ENCODE measurements around the gene KRT3. TPM values are rescaled to one million over a fixed set of nuclear protein-coding genes. Genes with fewer than 3 reads are reported as not detected.

The KRT3 gene
- total RNA-seq, 1 donor from 2014 or later = 0.09 TPM

GRCh38 chr12:52805000-52805399, 9.1 kb upstream of the KRT3 start:
- Histone ChIP-seq H3K36me3 (ENCODE audit: insufficient read depth, low read length) (no peaks in the 10 kb centered on the region), H3K79me2 (ENCODE audit: insufficient read depth, low read length) (no peaks in the 10 kb centered on the region), H4K20me1 (ENCODE audit: insufficient read depth, low read length) (no peaks in the 10 kb centered on the region), H3K9me3 (ENCODE audit: insufficient read depth, low read depth, low read length) (no peaks in the 10 kb centered on the region), H3K27ac (ENCODE audit: low read depth, low read length) (no peak overlapping the region), H2AFZ (ENCODE audit: low read depth, low read length) (no peak overlapping the region), H3K4me3 (ENCODE audit: insufficient read depth, low read depth, low read length) (no peak overlapping the region), H3K4me1 (ENCODE audit: insufficient read depth, low read length) (no peaks in the 10 kb centered on the region), H3K4me2 (ENCODE audit: low read length) (no peak overlapping the region), H3K27me3 (ENCODE audit: insufficient read depth, low read length) (peaks cover 37% of the 10 kb centered on the region), H3K9ac (ENCODE audit: low read length) (no peak overlapping the region)
- Mint-ChIP-seq H3K27ac (ENCODE audit: unreplicated experiment) (no peak overlapping the region), H3K4me3 (ENCODE audit: unreplicated experiment) (no peak overlapping the region), H3K36me3 (ENCODE audit: low read depth, unreplicated experiment) (no peaks in the 10 kb centered on the region), H3K27me3 (ENCODE audit: low read depth, unreplicated experiment) (peaks cover 63% of the 10 kb centered on the region), H3K9me3 (ENCODE audit: unreplicated experiment) (peaks cover 4% of the 10 kb centered on the region), H3K4me1 (ENCODE audit: low read depth, unreplicated experiment) (no peaks in the 10 kb centered on the region)
- DNase-seq (ENCODE audit: low read depth) = no peak
- no peak for FAIRE-seq
- no peak for TF ChIP-seq EZH2 (IDR thresholded peaks at IDR 0.05; ENCODE audit: insufficient read depth, low read length)
- TF ChIP-seq CTCF (IDR thresholded peaks at IDR 0.05; ENCODE audit: insufficient read depth, low read depth, low read length) = no peak

DNA sequence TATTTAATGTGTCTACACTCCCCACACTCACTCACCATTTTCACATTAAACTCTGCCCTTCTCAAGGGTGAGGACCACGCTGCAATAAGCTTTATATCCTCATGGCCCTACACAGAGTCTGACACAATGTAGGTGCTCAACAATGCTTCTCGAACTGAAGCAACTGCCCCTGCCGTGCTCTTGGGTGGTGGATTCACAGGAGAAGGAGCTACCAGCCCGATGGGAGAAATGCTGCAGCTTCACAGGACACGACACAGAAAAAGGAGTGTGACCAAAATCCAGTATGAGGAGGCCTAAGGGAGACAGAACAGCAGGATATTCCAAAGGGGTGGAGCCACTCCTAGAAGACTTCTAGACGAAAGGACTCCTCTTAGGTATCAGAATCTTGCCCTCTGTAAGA, 6.5 kb upstream of the KRT3 start:
- peaks cover 7% of the 10 kb centered on the region for H3K4me1 ChIP-seq (ENCODE audit: insufficient read depth, low read length)
- no peaks in the 10 kb centered on the region for H3K36me3 ChIP-seq (ENCODE audit: insufficient read depth, low read length)
- H3K4me3 ChIP-seq (ENCODE audit: insufficient read depth, low read depth, low read length) = no peak overlapping the region
- H3K27me3 Mint-ChIP-seq (ENCODE audit: low read depth, unreplicated experiment) = peaks cover 40% of the 10 kb centered on the region
- H3K27ac Mint-ChIP-seq (ENCODE audit: unreplicated experiment) = no peak overlapping the region
- no peaks in the 10 kb centered on the region for H3K79me2 ChIP-seq (ENCODE audit: insufficient read depth, low read length)
- H3K27me3 ChIP-seq (ENCODE audit: insufficient read depth, low read length) = peaks cover 18% of the 10 kb centered on the region
- peaks cover 4% of the 10 kb centered on the region for H3K9me3 Mint-ChIP-seq (ENCODE audit: unreplicated experiment)
- no peak overlapping the region for H2AFZ ChIP-seq (ENCODE audit: low read depth, low read length)
- FAIRE-seq (no peak), DNase-seq (ENCODE audit: low read depth) (no peak)
- H3K9me3 ChIP-seq (ENCODE audit: insufficient read depth, low read depth, low read length) = no peaks in the 10 kb centered on the region
- H3K36me3 Mint-ChIP-seq (ENCODE audit: low read depth, unreplicated experiment) = no peaks in the 10 kb centered on the region
- H4K20me1 ChIP-seq (ENCODE audit: insufficient read depth, low read length) = no peaks in the 10 kb centered on the region
- peaks cover 13% of the 10 kb centered on the region for H3K4me1 Mint-ChIP-seq (ENCODE audit: low read depth, unreplicated experiment)
- H3K4me3 Mint-ChIP-seq (ENCODE audit: unreplicated experiment) = no peak overlapping the region
- H3K27ac ChIP-seq (ENCODE audit: low read depth, low read length) = no peak overlapping the region
- no peak overlapping the region for H3K4me2 ChIP-seq (ENCODE audit: low read length)
- H3K9ac ChIP-seq (ENCODE audit: low read length) = no peak overlapping the region
- TF ChIP-seq CTCF (IDR thresholded peaks at IDR 0.05; ENCODE audit: insufficient read depth, low read depth, low read length) (no peak), EZH2 (IDR thresholded peaks at IDR 0.05; ENCODE audit: insufficient read depth, low read length) (no peak)

- Histone ChIP-seq H3K27ac (ENCODE audit: low read depth, low read length) (no peak overlapping the region), H3K79me2 (ENCODE audit: insufficient read depth, low read length) (no peaks in the 10 kb centered on the region), H4K20me1 (ENCODE audit: insufficient read depth, low read length) (no peaks in the 10 kb centered on the region), H3K9ac (ENCODE audit: low read length) (no peak overlapping the region), H3K36me3 (ENCODE audit: insufficient read depth, low read length) (no peaks in the 10 kb centered on the region), H2AFZ (ENCODE audit: low read depth, low read length) (no peak overlapping the region), H3K4me2 (ENCODE audit: low read length) (no peak overlapping the region), H3K4me3 (ENCODE audit: insufficient read depth, low read depth, low read length) (no peak overlapping the region), H3K4me1 (ENCODE audit: insufficient read depth, low read length) (peaks cover 7% of the 10 kb centered on the region), H3K9me3 (ENCODE audit: insufficient read depth, low read depth, low read length) (no peaks in the 10 kb centered on the region), H3K27me3 (ENCODE audit: insufficient read depth, low read length) (peaks cover 16% of the 10 kb centered on the region)
- TF ChIP-seq EZH2 (IDR thresholded peaks at IDR 0.05; ENCODE audit: insufficient read depth, low read length) = no peak
- TF ChIP-seq CTCF (IDR thresholded peaks at IDR 0.05; ENCODE audit: insufficient read depth, low read depth, low read length) = no peak
- no peak overlapping the region for H3K27ac Mint-ChIP-seq (ENCODE audit: unreplicated experiment)
- DNase-seq (ENCODE audit: low read depth) (no peak), FAIRE-seq (no peak)
- no peak overlapping the region for H3K4me3 Mint-ChIP-seq (ENCODE audit: unreplicated experiment)
- H3K9me3 Mint-ChIP-seq (ENCODE audit: unreplicated experiment) = peaks cover 4% of the 10 kb centered on the region
- peaks cover 35% of the 10 kb centered on the region for H3K27me3 Mint-ChIP-seq (ENCODE audit: low read depth, unreplicated experiment)
- no peaks in the 10 kb centered on the region for H3K36me3 Mint-ChIP-seq (ENCODE audit: low read depth, unreplicated experiment)
- peaks cover 13% of the 10 kb centered on the region for H3K4me1 Mint-ChIP-seq (ENCODE audit: low read depth, unreplicated experiment)
Measured at GRCh38 chr12:52801773-52802172, 5.9 kb upstream of the KRT3 start.

All from astrocyte (in vitro differentiated cells and primary cell).